ENCODE results near the gene TNFAIP8L1.
"Not testable (repeated sequence)": the region's sequence is repeated elsewhere in the genome, so short reads cannot be mapped to it uniquely, and the experiment has no call there.

The TNFAIP8L1 gene

DNA sequence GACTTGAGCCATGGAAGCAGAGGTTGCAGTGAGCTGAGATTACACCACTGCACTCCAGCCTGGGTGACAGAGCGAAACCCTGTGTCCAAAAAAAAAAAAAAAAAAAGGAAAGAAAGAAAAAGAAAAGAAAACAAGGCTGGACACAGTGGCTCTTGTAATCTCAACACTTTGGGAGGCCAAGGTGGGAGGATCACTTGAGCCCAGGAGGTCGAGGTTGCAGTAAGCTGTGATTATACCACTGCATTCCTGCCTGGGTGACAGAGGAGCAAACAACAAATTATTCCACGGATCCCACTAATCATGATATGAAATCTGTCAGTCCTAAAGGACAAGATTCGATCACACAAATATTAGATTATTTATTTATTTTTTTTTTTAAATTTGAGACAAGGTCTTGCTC is 33.9 kb downstream of the TNFAIP8L1 start:
- DNase-seq (ENCODE audit: extremely low spot score, insufficient read length, low read depth) (no peak), FAIRE-seq (no peak)

DNA sequence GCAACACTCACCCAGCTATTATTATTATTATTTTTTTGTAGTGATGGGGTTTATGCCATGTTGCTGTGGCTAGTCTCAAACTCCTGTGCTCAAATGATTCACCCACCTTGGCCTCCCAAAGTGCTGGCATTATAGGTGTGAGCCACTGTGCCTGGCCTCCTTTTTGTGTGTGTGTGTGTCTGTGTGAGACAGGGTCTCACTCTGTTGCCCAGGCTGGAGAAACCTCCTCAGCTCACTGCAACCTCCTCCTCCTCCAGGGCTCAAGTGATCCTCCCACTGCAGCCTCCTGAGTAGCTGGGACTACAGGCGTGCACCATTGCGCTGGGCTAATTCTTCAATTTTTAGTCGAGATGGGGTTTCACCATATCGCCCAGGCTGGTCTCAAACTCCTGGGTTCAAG is 34.4 kb downstream of the TNFAIP8L1 start:
- DNase-seq (ENCODE audit: extremely low spot score, insufficient read length, low read depth) = no peak
- FAIRE-seq = no peak

DNA sequence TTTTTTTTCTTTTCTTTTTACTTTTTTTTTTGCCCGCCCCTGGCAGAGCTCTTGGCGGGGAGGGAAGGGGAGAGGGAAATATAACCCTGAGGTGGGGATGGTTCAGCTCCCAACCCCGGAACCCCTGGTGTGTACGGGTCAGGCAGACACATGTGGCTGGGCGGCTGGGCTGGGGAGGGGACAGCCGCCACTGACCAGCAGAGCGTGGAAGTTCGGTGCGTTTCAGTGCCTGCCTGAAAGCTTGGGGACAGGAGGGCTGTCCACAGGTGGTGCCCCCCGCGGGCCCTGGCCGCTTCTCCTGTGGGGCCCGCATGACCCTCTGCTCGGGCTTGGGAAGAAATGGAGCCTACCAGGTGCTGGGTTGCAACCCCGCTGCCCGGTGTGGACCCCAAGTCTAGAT is 36.0 kb downstream of the TNFAIP8L1 start:
- DNase-seq (ENCODE audit: extremely low spot score, insufficient read length, low read depth) (no peak), FAIRE-seq (no peak)

DNA sequence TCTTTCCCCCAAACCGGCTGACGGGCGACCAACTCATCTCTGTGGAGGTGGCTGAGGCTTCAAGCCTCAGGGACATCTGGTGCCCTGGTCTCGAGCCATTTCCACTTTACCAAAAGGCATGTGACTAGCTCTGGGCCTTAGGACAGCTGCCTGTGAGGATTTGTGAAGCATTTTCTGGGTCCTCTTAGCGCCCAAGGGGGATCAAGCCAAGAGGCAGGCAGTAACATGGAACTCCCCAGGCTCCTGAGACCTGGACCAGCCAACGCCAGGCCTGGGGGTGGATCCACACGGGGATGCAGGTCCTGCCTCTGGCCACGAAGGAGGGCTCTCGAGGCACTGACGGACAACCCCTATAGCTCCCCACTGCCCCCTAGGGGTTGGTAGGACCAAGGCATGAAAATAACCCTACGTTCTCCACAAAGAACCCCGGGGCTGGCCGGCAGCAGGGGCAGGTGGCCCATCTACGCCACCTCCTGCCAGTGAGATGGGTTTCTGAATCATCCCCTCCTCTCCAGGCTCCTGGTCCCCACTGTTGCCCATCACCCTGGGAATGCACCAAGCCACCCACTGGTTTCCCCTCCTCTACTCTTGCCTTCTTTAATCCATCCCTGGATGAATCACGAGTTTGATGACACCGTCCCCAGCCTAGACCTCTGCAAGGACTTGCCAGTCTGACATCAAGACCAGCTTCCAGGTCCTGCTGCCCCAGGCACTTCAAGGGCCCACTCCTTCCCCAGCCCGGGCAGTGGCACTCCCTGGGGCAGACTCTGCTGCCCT is 37.8 kb downstream of the TNFAIP8L1 start:
- no peak for FAIRE-seq
- DNase-seq (ENCODE audit: extremely low spot score, insufficient read length, low read depth) = no peak

DNA sequence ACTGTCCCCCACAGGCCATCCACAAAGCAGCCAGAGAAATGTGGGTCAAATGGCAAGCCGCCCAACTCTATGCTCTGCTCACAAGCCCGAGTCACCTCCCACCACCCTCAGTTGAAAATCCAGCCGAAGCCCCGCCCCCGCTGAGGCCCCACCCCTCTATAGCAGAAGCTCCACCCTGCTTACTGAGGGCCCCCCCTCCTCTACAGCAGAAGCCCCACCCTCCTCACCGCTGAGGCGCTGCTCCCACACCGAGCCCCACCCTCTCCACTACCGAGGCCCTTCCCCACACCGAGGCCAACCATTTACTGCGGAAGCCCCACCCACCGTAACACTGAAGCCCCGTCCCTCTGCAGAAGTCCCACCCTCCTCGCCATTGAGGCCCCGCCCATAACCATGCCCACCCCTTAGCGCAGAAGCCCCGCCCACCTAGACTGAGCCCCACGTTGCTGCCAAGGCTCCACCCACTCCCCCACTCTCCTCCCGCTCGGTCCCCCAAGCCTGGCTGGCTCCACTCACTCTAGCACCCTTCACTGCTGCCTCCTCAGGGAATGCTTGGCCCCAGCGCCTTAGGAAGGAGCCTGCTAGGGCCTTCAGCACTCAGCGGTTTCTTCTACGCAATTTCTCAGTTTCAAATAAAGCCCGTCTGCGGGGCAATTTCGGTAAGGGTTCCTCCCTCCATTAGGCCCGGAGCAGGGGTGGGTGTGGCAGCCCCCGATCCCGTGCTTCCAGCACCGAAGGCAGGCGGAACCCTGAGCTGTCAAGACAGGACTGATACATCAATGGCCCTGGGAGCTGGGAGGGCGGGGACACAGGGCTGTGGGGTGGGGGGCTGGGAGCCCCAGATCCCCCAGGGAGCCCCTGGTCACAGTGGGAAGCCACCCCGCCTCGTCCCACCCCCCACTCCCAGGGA is 39.8 kb downstream of the TNFAIP8L1 start:
- no peak for FAIRE-seq
- DNase-seq (ENCODE audit: extremely low spot score, insufficient read length, low read depth) = no peak

DNA sequence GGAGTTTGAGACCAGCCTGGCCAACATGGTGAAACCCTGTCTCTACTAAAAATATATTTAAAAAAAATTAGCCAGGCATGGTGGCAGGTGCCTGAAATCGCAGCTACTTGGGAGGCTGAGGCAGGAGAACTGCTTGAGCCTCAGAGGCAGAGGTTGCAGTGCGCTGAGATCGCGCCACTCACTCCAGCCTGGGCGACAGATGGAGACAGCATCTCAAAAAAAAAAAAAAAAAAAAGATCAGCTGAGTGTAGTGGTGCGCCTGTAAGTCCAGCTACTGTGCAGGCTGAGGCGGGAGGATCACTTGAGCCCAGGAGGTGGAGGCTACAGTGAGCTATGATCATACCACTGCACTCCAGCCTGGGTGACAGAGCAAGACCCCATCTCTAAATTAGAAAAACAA is 40.7 kb downstream of the TNFAIP8L1 start:
- not testable (repeated sequence) for FAIRE-seq; DNase-seq (ENCODE audit: extremely low spot score, insufficient read length, low read depth)

DNA sequence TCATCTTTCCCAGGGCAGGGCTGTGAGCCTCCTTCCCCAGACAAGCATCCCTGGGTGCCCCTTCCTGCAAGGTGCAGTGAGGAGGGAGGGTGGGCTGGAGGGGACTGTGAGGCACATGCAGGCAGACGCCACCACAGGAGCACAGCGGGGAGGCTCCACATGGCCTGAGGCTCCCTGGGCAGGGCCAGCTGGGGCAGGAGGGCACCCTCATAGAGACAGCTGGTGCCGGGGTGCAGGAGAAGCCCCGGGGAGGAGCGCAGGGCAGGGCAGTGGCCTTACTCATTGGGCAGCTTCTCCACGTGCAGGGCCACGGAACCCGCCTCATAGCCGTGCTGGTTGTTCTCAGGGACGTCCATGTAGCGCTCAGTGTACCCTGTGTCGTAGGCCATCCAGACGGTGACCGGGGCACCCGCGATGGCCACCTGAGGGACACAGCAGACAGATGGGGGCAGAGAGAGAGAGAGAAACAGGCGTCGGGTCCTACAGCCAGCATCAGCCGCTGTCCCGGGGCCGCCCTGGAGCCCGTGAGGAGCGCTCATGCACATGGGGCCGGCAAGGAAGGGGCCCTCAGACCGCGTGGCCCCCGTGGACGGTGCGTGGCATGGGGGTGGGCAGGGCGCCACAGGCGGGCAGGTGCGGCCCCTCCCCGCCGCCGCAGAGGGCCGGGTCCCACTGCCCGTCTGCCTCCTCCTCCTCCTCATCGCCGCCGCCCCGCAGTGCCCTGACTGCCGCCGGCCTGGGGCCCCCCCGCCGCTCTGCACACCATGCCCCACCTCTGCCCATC is 43.3 kb downstream of the TNFAIP8L1 start:
- FAIRE-seq (no peak), DNase-seq (ENCODE audit: extremely low spot score, insufficient read length, low read depth) (no peak)

DNA sequence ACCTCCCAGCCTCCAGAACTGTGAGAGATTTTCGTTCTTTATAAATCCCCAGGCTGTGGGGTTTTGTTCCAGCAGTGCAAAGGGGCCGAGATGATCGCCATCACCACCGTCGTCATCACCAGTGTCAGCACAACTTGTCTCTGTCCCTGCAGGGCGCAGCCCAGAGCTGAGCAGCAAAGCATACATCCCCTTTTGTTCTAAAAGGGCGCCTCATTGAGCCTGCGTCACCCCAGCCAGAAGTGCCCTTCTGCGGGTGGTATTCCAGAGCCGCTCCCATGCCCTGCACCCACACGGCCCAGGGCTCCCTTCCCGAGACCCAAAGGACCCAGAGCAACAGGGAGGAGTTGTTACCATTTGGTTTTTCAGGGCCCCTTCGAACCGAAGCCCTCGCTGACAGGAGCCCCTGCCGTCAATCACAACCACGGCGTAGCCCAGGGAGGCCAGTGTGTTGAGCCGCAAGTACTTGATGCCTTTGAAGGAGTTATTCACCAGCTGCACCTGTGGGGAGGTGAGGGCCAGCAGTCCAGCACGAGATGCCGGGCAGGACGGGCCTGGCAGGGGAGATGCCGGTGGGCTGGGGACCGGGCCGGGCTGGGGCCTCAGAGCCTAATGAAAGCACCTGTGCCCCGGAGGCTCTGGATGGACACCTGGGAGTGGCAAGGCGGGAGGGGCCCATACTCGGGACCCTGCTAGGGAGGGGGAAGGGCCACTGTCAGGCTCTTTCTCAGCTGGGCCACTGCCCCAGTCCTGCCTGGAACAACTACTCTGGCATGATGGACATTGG is 45.2 kb downstream of the TNFAIP8L1 start:
- no peak for FAIRE-seq

DNA sequence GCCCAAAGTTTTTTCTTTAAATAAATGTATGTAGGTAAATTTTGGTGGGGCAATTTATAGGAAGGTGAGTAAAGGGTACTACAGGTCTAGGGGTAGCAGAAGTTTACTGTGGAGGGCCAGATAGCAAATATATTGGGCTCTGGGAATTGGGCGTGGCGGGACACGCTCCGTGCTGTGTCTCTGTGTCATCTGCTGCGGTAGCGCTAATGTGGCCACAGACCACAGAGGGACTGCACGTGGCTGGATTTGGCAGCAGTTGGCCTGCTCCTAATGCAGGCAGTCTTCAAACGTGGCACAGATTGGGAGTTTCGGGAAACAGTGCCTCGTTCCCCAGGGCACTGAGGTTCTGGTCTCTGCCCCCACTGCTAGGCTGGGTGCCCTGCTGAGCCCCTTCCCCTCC is 47.4 kb downstream of the TNFAIP8L1 start:
- no peak for FAIRE-seq

More for the DNA sequence above, 45.2 kb downstream of the TNFAIP8L1 start:
- DNase-seq (ENCODE audit: extremely low spot score, insufficient read length, low read depth) = no peak

DNA sequence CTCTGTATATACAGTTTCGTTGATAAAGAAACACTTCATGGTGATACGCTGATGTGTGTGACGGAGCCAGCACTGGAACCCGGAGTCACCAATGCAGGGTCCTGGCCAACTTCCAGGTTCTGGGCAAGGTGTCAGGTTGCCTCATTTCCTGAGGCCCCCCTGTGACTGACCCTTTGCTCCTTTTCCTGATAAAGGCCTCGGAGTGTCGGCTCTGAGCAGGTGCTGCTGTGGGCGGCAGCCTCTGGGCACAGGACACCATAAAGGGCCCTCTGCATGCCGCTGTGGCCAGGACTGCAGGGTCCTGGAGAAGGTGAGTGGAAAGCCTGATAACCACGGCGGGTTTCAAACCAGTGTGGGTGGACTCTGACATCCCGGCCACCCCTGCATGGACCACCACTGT is 48.1 kb downstream of the TNFAIP8L1 start:
- FAIRE-seq (no peak), DNase-seq (ENCODE audit: extremely low spot score, insufficient read length, low read depth) (no peak)

More for the DNA sequence above, 47.4 kb downstream of the TNFAIP8L1 start:
- no peak for DNase-seq (ENCODE audit: extremely low spot score, insufficient read length, low read depth)

DNA sequence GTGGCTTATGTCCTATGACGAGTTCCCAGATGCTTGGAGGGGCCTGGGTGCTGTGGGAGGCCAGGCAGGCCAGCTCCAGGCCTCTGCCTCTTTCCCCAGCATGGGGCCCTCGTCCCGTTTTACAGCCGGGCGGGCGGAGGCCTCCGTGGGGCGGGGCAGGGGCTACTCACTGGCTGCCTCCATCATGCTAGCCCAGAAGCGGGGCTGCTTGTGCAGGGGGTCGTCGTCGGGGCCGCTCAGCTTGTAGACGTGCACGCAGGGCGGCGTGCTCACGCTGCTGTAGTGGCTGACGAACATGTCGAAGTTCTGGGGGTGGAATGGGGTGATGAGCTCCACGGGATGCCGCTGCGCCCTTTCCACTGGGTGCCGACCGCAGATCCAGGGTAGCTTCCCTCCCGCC is 49.3 kb downstream of the TNFAIP8L1 start:
- DNase-seq (ENCODE audit: extremely low spot score, insufficient read length, low read depth) (no peak), FAIRE-seq (no peak)

DNA sequence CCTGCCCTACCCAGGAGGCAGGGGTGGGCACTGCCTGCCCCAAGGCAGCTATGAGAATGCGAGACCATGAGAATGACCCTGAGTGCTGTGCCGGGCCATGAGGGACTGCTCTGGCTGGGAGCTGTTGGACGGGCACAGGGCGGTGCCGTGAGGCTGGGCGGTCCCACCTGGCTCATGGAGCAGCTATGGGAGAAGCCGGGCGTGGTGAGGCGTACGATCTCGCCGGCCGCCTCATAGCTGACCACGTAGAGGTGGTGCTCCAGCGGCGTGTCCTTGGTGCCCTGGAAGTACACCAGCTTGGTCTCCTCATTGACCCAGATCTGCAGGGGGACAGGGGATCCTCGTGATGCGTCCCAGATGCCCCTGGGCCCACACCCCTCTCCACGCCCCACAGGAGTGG is 50.1 kb downstream of the TNFAIP8L1 start:
- FAIRE-seq (no peak), DNase-seq (ENCODE audit: extremely low spot score, insufficient read length, low read depth) (no peak)

DNA sequence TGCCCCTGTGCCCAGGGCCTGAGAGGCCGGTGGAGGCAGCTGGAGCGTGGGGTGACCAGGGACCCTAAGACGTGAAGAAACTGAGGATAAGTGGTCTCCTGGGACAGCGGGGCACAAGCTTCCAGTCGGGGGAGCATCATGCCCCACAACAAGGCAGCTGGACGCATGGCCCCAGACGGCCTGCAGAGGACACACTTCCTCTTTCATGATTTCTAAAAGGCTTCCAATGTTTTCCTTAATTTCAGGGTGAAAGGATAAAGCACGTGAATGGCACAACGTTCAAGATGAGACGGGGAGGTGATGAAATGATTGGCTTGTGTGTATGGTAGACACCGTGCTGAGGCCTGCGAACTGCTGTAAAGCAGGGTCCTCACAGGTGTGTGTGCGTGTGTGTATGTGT is 51.0 kb downstream of the TNFAIP8L1 start:
- FAIRE-seq = no peak
- no peak for DNase-seq (ENCODE audit: extremely low spot score, insufficient read length, low read depth)

DNA sequence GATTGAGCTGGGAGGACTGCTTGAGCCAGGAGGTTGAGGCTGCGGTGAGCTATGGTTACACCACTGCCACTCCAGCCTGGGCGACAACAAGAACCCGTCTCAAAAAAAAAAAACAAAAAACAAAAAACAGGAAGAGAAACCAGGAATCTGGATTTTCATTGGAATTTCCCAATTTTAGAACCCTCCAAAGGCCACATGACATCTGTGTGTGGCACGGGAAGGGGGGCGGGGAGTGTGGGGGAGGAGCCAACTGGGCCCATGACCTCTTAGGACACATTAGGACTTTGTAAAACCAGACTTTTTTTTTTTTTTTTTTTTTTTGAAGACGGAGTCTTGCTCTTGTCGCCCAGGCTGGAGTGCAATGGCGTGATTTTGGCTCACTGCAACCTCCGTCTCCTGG is 52.1 kb downstream of the TNFAIP8L1 start:
- FAIRE-seq = no peak
- no peak for DNase-seq (ENCODE audit: extremely low spot score, insufficient read length, low read depth)

DNA sequence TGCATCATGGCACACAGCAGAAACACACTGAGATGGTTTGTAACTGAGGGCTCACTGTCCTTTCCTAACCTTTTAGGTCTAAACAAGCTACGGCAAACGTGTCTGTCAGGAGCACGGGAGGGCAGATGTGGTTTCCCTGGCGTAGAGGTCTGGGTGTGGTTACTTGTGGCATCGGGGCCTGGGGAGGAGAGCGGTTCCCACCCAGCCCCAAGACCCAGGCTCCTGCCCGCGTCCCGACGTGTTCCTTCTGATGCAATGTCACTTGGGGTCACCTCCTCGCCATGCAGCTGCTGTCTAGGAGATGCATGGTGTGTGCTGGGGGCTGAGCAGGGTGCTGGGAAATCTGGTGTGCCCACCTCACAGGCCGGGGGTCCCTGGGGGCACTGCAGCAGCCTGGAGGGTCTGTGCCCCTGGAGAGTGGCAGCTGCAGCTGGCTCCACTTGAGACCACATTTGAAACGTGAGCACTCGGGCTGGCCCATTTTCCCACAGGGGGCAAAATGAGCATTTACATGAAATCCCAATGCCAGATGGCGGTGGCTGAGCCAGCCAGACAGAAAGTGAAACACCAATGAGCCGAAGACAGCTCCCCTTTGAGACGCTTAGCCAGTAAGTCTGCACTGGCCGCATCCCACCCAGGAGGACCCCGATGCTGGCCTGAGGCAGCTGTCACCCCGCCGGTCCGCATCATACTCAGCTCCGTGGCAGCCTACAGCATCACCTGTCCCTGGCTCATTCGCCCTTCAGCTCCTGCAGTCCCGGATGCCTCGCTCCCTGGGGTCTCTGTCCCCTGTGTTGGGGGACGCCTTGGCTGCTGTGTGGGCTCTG is 53.1 kb downstream of the TNFAIP8L1 start:
- no peak for FAIRE-seq
- no peak for DNase-seq (ENCODE audit: extremely low spot score, insufficient read length, low read depth)

DNA sequence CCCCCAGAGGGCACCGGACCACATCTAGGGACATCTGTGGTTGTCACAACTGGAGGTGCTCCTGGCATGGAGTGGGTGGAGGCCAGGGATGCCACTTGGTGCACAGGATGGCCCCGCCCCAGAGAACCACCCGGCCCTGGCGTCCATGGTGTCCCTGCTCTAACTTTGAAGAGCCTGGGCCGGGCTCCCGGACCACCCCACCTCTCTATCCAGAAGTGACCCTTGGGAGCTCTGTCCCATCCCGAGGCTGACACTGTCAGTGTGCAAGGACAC is 53.7 kb downstream of the TNFAIP8L1 start:
- no peak for DNase-seq (ENCODE audit: extremely low spot score, insufficient read length, low read depth)
- no peak for FAIRE-seq

DNA sequence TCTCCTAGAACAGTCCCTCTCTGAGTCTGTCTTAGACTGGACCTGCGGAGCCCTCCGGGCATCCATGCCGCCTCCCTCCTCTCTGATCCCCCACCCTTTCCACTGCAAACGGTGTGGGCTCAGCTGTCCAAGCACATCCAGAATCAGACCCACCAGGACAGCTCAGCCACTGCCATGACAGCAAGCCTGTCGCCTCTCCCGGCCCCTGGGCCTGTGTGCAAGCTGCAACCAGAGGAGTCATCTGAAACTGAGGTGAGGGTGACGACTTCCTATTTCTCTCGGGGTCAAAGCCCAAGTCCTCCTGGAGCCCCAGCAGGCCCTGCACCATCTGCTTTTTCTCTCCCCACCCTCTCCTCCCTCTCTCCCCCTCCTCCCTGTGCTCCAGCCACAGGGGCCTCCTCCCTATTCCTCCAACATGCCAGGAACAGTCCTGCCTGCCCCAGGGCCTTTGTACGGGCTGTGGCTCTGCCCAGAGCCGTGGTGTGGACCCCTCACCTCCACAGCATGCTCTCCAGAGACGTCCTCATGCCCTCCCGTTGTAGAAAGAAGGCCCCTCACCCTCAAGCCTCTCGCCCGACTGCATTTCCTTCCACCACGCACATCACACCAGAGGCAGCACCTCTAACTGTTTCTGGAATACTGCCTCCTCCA is 54.3 kb downstream of the TNFAIP8L1 start:
- DNase-seq (ENCODE audit: extremely low spot score, insufficient read length, low read depth) (no peak), FAIRE-seq (no peak)

DNA sequence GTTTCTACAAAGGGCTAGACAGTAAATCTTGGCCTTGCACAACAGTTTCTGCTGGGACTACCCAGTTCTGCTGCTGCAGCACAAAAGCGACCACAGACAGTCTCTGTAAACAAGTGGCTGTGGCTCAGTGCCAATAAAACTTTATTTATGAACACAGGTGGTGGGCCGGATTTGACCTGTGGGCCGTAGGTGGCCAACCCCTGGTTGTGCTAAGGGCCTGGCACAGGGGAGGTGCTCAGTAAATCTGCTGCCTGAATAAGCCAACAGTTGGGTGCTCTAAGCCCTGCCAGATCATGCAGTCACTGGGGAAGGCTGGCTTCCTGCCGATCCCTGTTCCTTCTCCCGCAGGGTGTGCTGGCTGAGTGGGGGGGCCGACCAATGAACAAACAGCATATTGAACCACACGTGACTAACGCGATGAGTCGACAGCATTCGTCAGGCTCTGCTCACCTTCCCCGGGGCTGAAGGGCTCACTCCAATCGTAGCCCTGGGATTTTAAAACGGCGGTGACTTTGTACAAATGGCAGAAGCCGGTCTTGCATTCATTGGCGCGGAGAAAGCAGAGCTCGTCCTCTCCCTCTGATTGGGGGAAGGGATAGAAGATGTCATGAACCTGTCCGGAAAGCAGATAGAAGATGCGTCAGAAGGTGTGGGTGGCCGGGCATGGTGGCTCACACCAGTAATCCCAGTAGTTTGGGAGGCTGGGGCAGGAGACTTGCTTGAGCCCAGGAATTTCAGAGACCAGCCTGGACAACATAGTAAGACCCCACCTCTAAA is 55.1 kb downstream of the TNFAIP8L1 start:
- no peak for DNase-seq (ENCODE audit: extremely low spot score, insufficient read length, low read depth)
- no peak for FAIRE-seq
